HG03108 (cell line): Measurements from ENCODE around the gene NT5DC4.
"Not testable (repeated sequence)": the region's sequence is repeated elsewhere in the genome, so short reads cannot be mapped to it uniquely, and the experiment has no call there.

Experiments
- ATAC-seq: cut with Tn5 transposase; IDR thresholded peaks from one replicate; pipeline ENCODE4 v1.9.1; 2021; ENCODE audit warnings: moderate library complexity; ENCODE audit not compliant: unreplicated experiment

Gene NT5DC4

DNA sequence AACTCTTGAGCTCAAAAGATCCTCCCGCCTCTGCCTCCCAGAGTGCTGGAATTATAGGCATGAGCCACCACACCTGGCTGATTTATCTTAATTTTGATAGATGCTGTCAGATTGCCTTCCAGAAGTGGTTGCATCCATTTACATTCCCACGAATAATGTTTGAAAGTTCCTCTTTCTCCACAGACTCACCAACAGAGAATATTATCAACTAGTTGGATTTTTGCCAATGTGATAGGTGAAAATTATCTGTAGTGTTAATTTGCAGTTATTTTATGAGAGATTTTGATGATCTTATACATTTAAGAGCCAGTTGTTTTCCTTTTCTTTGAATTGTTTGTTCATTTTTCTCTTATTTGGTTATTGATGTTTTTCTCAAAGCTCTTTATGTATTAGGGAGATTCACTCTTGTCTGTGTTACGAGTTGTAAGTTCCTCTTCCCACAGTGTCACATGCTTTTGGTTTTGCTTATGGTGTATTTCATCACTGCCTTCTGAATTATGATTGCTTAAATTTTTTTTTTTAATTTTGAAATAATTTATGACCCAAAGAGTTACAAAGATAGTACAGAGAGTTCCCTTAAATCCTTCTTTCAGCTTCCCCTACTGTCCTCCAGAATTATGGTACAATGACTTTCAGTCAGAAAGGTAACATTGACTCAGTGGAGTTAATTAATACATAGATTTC lies 20.7 kb upstream of the NT5DC4 start:
- ATAC-seq = no peak

DNA sequence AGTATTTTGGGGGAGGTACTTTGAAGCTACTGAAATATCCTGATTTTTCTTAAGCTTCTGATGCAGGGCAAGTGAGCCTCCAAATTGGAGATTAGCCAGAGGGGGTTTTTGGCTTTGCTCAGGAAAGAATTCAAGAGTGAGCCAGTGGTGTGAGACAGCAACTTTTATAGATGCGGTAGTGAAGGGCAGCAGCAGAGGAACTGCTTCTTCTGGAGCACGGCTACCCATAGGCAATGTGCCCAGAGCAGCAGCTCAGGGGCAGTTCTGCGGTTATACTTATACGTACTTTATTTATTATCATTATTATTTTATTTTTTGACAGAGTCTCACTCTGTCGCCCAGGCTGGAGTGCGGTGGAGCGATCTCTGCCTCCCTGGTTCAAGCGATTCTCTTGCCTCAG lies 19.8 kb upstream of the NT5DC4 start:
- ATAC-seq = no peak

DNA sequence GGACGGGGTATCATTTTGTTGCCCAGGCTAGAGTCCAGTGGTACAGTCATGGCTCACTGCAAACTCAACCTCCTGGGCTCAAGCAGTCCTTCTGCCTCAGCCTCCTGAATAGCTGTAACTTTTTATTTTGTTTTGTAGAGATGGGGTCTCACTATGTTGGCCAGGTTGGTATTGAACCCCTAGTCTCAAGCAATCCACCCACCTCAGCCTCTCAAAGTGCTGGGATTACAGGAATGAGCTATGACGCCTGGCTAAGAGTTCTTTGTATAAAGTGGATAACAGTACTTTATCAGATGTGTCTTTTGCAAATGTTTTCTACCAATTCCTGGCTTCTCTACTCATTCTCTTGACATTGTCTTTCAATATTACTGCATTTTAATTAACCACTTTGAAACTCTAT lies 17.1 kb upstream of the NT5DC4 start:
- ATAC-seq = no peak

DNA sequence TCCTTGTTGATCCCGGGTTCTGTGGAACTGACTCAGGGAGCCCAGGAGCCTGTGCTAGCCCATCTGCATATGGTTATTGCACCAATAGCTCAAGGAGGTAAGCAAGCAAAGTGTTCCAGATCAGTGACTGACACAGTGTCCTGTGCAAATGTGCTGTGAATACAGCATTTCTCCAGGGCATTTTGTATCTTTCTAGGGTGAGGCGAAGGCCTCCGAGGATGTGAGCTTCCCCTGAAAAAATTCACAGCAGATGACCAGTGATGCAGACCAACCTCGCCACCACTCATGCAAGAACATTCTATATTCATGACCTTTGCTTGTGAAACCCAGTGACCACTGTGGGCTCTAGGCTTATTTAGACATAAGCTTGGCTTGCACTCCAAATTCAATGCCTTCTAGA lies 15.2 kb upstream of the NT5DC4 start:
- no peak for ATAC-seq

DNA sequence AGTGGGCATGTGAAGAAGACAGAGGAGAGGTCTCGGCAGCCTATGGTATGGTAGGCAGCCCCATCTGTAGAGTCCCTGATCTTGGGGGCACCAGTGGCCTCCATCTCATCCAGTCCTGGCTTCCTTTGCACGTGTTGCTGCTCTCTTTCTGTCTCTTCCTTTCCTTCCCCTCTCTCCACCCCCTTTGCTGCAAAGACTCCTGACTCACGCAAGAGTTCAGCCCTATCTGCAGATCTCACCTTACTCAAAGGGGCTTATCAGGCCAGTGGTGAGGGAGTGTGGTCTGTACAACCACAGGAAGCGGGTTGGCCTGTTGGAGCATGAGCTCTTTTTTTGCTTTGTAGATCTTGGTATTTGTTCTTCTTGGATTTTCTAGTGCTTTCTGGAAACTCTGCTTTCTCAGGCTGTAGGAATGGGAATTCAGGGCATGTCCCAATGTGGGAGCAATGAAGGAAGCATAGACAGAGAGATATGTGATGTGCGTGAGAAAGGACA lies 14.6 kb upstream of the NT5DC4 start:
- peak; percentile 31 for ATAC-seq

DNA sequence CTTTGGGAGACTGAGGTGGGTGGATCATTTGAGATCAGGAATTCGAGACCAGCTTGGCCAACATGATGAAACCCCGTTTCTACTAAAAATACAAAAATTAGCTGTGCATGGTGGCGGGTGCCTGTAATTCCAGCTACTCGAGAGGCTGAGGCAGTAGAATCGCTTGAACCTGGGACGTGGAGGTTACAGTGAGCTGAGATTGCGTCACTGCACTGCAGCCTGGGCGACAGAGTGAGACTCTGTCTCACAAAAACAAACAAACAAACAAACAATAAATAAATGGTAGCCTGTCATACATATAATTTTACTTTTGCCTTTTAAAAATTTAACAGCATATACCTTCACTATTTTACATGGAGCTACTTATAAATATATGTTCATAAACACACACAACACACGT lies 13.9 kb upstream of the NT5DC4 start:
- not testable (repeated sequence) for ATAC-seq

DNA sequence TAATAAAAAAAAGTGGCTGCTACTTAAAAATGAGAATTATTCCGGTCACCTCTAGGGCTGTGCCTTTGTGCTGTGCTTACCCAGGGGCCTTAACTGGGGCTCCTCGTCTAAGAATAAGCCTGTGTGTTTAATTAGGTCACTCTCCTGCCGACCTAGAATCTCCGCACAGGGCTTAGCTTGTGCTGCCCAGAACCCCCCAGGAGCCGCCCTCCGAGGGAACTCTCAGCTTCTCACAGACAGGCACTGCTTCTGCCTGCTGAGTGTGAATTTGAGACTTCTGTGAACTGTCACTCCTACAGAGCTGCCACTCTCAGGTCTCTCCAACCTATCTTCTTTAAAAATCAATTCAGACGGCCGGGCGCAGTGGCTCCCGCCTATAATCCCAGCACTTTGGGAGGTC lies 11.9 kb upstream of the NT5DC4 start:
- ATAC-seq = no peak

DNA sequence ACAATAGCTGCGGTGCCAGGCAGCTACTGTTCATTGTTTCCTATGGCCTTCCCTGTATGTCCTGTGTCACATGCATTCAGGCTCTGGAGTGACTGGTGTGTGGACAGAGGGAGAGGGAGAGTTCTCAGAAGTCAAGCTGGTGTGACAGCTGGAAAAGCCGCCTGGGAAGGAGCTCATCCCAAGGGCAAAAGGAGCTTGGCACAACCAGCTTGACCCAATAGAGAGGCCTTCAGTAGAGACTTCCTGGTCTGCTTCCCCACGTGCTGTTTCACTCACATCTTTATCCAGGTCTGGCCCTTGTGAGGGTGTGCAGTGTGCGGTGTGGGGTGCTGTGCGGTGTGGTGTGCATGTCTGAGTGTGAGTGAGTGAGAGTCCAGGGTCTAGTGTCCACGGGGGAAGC lies 11.1 kb upstream of the NT5DC4 start:
- no peak for ATAC-seq

DNA sequence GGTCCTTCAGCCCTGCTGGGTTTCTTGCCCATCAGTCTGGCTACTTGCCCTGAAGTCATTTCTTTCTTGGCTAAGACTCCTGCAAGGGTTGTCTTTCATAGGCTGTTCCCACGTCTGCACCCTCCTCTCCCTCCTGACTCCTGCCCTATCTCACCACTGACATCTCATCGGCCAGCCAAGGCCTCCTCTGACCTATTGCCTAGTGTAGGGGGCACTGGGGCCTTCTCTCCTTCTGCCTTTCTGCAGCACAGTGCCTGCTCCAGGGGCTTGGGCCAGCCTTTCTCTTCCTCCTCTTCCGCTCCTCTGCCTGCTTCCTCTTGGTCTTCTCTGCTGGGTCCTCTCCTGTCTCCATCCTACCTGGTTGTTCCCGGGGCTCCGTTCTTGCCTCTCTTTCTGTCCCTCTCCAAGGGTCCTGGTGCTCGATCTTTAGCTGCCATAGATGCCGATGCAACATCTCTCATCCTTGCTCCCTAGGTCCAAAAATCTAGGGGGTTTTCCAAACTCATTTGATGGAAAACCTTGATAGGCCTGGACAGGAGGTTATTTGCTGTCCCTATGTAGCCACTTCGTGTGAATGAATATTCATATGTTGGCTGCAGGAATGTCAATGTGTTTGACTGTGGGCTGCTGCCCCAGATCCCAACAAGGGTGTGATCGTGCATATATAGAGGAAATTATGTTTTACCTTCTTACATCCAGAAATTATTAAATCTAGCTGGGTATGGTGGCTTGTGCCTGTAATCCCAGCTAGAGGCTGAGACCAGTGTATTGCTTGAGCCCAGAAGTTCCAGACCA lies 9.7 kb upstream of the NT5DC4 start:
- no peak for ATAC-seq

DNA sequence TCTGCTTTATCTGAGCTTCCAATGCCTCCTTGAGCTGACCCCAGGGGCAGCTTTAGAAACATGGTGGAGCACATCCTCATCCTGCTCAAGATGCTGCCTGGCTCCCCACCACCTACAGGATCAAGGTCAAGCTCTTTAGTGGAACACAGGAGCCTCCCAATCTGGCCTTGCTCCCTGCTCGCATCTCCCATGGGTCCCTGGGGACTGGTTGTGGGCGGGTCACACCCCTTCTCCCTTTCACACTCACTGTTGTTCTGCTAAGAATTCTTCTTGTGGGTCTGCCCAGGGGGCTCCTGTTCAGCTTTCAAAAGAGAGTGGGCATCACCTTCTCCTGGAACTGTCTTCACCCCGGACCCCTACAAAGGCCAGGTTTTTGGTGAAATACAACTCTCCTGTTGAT lies 8.4 kb upstream of the NT5DC4 start:
- no peak for ATAC-seq

DNA sequence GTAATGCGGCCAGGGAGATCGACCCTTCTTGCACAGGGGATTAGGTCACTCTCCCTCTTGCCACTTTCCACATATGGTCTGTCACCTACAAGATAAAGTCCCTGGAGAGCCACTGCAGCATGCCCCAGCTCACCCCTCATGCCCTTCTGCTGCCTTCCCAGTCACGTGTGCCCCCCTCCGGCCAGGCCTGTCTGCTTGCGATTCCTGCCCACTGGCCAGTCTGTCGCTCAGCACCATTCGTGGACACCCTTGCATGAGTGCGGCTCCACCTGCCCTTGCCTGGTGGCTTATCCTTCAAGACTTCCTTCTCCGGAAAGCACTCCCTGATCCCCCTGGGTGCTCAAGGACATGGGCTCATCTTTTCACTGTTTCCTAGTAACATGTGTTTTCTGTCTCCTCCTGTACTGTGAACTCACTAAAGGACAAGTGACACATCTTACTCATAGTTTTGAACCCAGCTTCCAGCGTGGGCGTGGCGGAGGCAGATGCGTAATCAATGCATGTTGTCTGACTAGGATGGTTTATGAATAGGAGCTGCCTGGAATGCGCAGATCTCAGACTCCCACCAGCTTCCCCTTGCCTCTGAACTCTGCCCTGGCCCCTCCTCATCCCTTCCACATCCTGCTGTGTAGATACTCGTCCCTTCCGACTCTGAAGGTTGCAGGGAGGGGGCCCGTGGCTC lies 7.8 kb upstream of the NT5DC4 start:
- no peak for ATAC-seq

DNA sequence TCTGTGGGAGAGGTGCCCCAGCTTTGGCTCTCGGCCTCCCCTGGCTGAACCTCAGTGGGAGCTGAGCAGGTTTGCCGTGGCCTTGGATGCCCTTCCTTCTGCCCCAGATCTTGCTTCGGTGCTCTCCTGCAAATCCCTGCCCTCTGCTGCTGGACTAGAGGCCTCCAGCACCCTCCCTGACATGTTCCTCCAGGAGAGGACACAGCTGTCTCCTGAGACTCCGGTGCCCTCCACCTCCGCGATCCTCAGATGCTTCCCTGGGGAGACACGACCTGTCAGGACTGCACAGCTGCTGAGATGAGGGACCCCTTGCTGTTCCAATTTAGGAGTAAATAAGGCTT lies 7.3 kb upstream of the NT5DC4 start:
- no peak for ATAC-seq

DNA sequence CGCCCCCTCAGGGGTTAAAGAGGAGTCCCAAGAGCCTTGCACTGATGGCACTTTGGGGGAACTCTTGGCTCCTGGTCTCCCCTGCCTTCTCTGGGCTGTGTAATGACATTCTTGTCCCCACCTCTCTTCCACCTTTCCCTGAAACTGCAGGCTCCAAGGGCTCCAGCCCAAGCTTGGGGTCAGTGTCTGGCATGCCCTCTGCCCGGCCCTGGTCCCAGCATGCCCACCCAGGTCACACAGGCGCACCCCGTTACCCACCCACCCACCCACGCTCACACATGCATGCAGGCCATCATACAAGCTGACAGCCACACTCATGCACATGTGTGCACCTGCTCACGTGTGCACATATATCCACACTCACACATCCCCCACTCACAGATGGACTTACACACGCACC lies 6.9 kb upstream of the NT5DC4 start:
- no peak for ATAC-seq

DNA sequence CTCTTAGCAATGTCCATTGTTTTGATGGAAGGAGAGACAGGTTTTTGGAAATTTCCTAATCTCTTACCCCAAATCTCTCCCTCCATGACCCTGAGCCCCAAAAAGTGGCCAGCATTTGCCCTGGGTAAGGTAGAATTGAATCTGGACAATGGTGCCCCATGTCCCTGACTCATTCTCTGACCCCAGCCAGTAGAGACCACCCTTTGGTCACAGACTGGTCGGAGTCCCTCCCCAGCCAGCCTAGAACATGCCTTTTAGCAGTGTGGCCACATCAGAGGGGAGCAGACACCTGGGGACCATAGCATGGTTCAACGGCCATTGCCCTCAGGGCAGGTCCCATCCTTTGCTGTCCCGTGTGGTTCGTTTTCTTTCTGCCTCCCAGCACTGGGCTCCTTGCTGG lies 6.5 kb upstream of the NT5DC4 start:
- ATAC-seq = no peak

DNA sequence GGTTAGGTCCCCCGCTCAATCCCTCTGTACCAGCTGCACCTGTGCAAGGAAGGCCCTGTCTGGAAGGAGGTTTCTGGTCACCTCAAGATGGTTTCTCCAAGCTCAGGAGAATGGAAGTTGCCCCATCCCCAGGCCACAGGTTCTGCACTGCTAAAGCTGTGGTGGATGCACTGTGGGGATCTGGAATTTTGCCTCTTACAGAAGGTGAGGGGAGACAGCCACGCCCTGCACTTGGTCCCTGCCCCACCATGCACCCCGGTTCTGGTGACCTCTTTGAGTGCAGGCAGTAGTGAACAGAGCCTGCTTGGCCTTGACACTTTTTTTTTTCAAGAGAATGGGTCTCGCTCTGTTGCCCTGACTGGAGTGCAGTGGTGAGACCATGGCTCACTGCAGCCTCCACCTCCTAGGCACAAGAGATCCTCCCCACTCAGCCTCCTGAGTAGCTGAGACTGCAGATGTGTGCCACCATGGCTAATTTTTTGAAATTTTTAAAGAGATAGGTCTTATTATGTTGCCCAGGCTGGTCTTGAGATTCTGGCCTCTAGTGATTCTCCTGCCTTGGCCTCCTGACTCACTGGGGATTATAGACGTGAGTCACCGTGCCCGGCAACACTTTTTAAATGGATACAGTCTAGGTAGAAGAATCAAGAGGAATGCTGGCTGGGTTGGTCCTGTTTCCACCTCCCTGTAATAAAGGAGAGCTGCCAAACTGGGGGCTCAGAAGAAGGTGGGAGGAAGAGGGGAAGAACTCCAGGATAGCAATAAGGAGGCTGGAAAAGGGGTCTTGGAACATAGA lies 5.8 kb upstream of the NT5DC4 start:
- no peak for ATAC-seq

DNA sequence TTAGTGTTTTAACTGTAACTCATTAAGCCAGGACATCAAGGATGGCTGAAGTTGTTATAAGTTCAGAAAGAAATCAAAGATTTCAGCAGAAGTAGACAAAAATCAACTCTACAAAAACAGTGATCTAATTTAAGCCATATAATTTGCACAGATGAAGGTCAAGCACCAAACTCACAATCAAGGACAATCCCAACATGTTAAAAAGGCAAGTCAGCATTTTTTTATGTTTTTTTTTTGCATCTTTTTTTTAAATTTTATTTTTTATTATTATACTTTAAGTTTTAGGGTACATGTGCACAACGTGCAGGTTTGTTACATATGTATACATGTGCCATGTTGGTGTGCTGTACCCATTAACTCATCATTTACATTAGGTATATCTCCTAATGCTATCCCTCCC lies 4.7 kb upstream of the NT5DC4 start:
- ATAC-seq = not testable (repeated sequence)

DNA sequence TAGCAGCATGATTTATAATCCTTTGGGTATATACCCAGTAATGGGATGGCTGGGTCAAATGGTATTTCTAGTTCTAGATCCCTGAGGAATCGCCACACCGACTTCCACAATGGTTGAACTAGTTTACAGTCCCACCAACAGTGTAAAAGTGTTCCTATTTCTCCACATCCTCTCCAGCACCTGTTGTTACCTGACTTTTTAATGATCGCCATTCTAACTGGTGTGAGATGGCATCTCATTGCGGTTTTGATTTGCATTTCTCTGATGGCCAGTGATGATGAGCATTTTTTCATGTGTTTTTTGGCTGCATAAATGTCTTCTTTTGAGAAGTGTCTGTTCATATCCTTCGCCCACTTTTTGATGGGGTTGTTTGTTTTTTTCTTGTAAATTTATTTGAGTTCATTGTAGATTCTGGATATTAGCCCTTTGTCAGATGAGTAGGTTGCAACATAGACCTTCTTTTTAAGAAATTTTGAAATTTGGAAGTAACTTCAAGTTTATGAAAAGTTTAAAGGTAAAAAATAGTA lies 3.9 kb upstream of the NT5DC4 start:
- not testable (repeated sequence) for ATAC-seq

DNA sequence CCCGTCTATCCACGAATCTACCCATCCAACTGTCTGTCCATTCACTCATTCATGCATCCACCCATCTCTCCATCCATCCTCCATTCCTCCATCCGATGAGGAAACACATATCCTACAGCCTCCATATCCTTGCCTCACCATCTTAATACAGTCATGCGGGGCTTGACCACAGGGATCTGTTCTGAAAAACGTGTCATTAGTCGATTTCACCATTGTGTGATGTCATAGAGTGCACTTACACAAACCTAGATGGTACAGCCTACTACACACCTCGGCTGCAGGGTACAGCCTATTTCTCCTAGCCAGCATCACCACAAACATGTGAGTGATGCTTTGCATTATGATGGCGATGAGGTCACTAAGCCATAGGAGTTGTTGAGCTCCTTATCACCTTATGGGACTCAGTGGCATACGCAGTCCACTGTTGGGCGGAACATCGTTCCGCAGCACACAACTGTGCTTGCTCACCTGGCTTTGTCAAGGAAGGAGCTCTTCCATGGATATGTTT lies 1.9 kb upstream of the NT5DC4 start:
- ATAC-seq = no peak

DNA sequence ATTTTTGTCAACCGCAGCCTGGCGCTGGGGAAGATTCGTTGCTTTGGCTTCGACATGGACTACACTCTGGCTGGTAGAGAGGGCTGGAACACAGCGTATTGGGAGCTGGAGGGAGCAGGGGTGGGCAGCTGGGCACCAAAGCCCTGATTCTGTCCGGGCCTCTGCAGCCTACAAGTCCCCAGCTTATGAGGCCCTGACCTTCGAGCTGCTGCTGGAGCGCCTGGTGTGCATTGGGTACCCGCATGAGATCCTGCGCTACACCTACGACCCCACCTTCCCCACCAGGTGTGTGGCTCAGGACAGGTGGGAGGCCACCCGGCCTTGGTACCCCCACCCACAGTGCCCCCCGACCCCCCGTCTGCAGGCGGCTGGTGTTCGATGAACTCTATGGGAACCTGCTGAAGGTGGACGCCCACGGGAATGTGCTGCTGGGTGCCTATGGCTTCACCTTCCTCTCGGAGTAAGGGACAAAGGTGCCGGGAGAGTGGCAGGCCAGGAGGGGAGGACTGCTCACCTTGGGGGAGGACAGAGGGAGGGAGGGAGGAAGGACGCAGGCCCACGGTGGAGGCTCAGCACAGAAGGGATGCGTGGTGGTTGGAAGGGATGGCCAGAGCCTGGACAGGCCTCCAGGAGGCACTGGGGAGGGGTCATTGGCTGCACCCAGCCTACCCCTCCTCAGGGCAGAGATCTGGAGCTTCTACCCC lies 1.2 kb downstream of the NT5DC4 start:
- ATAC-seq = no peak
